Activated T-cell treated with anti-CD3 and anti-CD28 coated beads for 4 hours (primary cell): Measurements from ENCODE around the gene FGF3.

ENCODE experiments used
- DNase-seq: peaks from one replicate; pipeline ENCODE4 v3.0.0-alpha.2; 2020

The FGF3 gene

GRCh38 chr11:69822676-69823494 is 3.7 kb upstream of the FGF3 start:
- DNase-seq: no peak

- no peak for DNase-seq
Measured at GRCh38 chr11:69821511-69822040, 2.4 kb upstream of the FGF3 start.

- no peak for DNase-seq
Measured at GRCh38 chr11:69820441-69820840, 1.2 kb upstream of the FGF3 start.

GRCh38 chr11:69819541-69820070 is 390 bp upstream of the FGF3 start:
- no peak for DNase-seq

GRCh38 chr11:69818231-69818602 is 999 bp downstream of the FGF3 start:
- no peak for DNase-seq

- no peak for DNase-seq
Measured at GRCh38 chr11:69817265-69818230, 1.7 kb downstream of the FGF3 start.

GRCh38 chr11:69816671-69817070 is 2.5 kb downstream of the FGF3 start:
- no peak for DNase-seq

- no peak for DNase-seq
Measured at GRCh38 chr11:69815973-69816372, 3.2 kb downstream of the FGF3 start.

- no peak for DNase-seq
Measured at GRCh38 chr11:69814902-69815301, 4.3 kb downstream of the FGF3 start.

GRCh38 chr11:69814411-69814810 is 4.8 kb downstream of the FGF3 start:
- no peak for DNase-seq

GRCh38 chr11:69813839-69814238 is 5.4 kb downstream of the FGF3 start:
- no peak for DNase-seq

- DNase-seq: no peak
Measured at GRCh38 chr11:69812946-69813345, 6.3 kb downstream of the FGF3 start.

GRCh38 chr11:69812256-69812655 is 7.0 kb downstream of the FGF3 start:
- DNase-seq: no peak

- no peak for DNase-seq
Measured at GRCh38 chr11:69811431-69811830, 7.8 kb downstream of the FGF3 start.

- no peak for DNase-seq
Measured at GRCh38 chr11:69810289-69811118, 8.7 kb downstream of the FGF3 start.

- no peak for DNase-seq
Measured at GRCh38 chr11:69808667-69809086, 10.5 kb downstream of the FGF3 start.

GRCh38 chr11:69807106-69807815 is 12.0 kb downstream of the FGF3 start:
- DNase-seq: no peak

- DNase-seq: no peak
Measured at GRCh38 chr11:69804769-69805508, 14.3 kb downstream of the FGF3 start.

- no peak for DNase-seq
Measured at GRCh38 chr11:69803604-69804218, 15.5 kb downstream of the FGF3 start.

GRCh38 chr11:69803022-69803421 is 16.2 kb downstream of the FGF3 start:
- DNase-seq: no peak

- no peak for DNase-seq
Measured at GRCh38 chr11:69802590-69802989, 16.6 kb downstream of the FGF3 start.
